Measurements from ENCODE around the gene GTPBP10.

DNA sequence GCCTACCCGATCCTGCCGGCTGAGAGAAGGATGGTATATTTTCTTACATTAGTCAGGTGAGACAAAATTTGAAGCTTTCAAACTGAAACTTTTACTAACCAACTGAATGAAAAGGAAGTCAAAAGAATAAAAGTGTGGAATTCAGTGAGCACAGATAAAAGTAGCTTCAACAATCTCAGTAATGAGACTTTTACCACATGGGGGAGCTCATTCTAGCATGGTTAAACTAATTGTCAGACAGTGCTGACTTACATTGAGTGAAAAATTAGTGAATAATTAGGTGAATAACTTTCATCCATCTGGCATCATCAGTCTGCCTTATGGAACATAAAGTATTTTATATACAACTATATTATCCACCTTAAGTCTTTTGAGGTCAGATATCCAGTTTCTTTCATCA is 33.8 kb upstream of the GTPBP10 start:
- TF ChIP-seq AFF4 (CRISPR knock-in tag; IDR thresholded peaks at IDR 0.05; ENCODE audit: borderline replicate concordance) (no peak), NR2C2 (CRISPR knock-in tag; IDR thresholded peaks at IDR 0.05) (no peak), ZNF138 (CRISPR knock-in tag; conservative IDR thresholded peaks at IDR 0.05) (no peak), PRDM15 (CRISPR knock-in tag; IDR thresholded peaks at IDR 0.05) (no peak), HMGXB4 (CRISPR knock-in tag; IDR thresholded peaks at IDR 0.05) (no peak), GABPB1 (CRISPR knock-in tag; IDR thresholded peaks at IDR 0.05) (no peak), E2F1 (CRISPR knock-in tag; IDR thresholded peaks at IDR 0.05) (no peak), E2F4 (CRISPR knock-in tag; IDR thresholded peaks at IDR 0.05; ENCODE audit: borderline replicate concordance, low read depth) (no peak)
- TF ChIP-seq, protein P1, sequence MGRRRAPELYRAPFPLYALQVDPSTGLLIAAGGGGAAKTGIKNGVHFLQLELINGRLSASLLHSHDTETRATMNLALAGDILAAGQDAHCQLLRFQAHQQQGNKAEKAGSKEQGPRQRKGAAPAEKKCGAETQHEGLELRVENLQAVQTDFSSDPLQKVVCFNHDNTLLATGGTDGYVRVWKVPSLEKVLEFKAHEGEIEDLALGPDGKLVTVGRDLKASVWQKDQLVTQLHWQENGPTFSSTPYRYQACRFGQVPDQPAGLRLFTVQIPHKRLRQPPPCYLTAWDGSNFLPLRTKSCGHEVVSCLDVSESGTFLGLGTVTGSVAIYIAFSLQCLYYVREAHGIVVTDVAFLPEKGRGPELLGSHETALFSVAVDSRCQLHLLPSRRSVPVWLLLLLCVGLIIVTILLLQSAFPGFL (CRISPR knock-in tag; IDR thresholded peaks at IDR 0.05; ENCODE audit: borderline replicate concordance), result no peak
- TF ChIP-seq, protein P2, sequence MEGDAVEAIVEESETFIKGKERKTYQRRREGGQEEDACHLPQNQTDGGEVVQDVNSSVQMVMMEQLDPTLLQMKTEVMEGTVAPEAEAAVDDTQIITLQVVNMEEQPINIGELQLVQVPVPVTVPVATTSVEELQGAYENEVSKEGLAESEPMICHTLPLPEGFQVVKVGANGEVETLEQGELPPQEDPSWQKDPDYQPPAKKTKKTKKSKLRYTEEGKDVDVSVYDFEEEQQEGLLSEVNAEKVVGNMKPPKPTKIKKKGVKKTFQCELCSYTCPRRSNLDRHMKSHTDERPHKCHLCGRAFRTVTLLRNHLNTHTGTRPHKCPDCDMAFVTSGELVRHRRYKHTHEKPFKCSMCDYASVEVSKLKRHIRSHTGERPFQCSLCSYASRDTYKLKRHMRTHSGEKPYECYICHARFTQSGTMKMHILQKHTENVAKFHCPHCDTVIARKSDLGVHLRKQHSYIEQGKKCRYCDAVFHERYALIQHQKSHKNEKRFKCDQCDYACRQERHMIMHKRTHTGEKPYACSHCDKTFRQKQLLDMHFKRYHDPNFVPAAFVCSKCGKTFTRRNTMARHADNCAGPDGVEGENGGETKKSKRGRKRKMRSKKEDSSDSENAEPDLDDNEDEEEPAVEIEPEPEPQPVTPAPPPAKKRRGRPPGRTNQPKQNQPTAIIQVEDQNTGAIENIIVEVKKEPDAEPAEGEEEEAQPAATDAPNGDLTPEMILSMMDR (IDR thresholded peaks at IDR 0.05), result no peak
